Measurements from ENCODE around the gene SYMPK.

The SYMPK gene

DNA sequence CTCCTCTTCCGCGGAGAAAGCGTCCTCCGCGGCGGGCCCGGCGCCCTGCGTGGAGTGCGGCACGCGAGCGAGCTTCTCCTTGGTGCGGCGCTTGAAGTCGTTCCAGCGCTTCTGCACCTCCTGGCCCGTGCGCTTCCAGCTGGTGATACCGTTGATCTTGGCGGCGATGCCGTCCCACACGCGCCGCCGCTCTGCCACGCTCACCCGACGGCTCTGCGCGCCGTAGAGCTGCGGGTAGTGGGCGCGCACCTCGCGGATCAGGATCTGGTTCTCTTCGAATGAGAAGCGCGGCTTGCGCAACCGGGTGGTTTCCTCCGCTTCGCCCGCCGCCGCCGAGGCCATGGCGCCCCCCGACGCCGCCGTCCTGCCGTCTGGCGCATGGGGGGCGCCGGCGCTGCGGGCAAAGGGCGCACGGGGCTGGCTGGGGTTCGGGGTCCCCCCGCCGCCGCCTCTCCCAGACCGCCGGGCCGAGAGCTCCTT is 38.5 kb upstream of the SYMPK start:
- CTCF ChIA-PET, result interaction anchor here (1.3 to 3.4 kb wide), 3 partner anchors 15 to 177 kb away, joined by 3 to 25 read pairs (median 4); no protein-coding TSS in a partner anchor
- peaks cover 9% of the 10 kb centered on the region; the same call in 1 of the 2 replicates for H3K4me1 ChIP-seq (ENCODE audit: control insufficient read depth, insufficient read depth, low read length)
- POLR2A ChIA-PET, result interaction anchor here (2.2 to 3.4 kb wide), 3 partner anchors 15 to 38 kb away, joined by 14 to 46 read pairs (median 25); partner anchors contain the start of genes FOXA3, IRF2BP1 and SYMPK
- H3K27ac ChIP-seq (ENCODE audit: extremely low read depth, low read depth, low read length), result no peak overlapping the region; the same call in 1 of the 2 replicates
- peaks cover 27 to 38% of the 10 kb centered on the region in 2 experiments; a peak in 2 of 3 replicates for H3K36me3 ChIP-seq (ENCODE audit: control insufficient read depth in 2 of 2, insufficient read depth in 1 of 2, low read length in 2 of 2)
- TF ChIP-seq ZNF157 (tag by site-specific recombination; IDR thresholded peaks at IDR 0.05) (no peak), ZNF521 (tag by site-specific recombination; IDR thresholded peaks at IDR 0.05) (no peak), YY2 (tag by site-specific recombination; IDR thresholded peaks at IDR 0.05) (no peak), ZNF626 (tag by site-specific recombination; IDR thresholded peaks at IDR 0.05) (no peak), ZNF585B (tag by site-specific recombination; IDR thresholded peaks at IDR 0.05) (no peak), SP7 (tag by site-specific recombination; IDR thresholded peaks at IDR 0.05) (no peak), ZNF416 (tag by site-specific recombination; IDR thresholded peaks at IDR 0.05) (no peak)
- TF ChIP-seq, protein P1, sequence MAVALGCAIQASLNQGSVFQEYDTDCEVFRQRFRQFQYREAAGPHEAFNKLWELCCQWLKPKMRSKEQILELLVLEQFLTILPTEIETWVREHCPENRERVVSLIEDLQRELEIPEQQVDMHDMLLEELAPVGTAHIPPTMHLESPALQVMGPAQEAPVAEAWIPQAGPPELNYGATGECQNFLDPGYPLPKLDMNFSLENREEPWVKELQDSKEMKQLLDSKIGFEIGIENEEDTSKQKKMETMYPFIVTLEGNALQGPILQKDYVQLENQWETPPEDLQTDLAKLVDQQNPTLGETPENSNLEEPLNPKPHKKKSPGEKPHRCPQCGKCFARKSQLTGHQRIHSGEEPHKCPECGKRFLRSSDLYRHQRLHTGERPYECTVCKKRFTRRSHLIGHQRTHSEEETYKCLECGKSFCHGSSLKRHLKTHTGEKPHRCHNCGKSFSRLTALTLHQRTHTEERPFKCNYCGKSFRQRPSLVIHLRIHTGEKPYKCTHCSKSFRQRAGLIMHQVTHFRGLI (tag by site-specific recombination; IDR thresholded peaks at IDR 0.05), result no peak
- peak overlapping the region; percentile 75 for H3K4me3 ChIP-seq (ENCODE audit: low read depth, low read length)
- no peaks in the 10 kb centered on the region for H3K9me3 ChIP-seq (ENCODE audit: control insufficient read depth, insufficient read depth, low read depth, low read length)

DNA sequence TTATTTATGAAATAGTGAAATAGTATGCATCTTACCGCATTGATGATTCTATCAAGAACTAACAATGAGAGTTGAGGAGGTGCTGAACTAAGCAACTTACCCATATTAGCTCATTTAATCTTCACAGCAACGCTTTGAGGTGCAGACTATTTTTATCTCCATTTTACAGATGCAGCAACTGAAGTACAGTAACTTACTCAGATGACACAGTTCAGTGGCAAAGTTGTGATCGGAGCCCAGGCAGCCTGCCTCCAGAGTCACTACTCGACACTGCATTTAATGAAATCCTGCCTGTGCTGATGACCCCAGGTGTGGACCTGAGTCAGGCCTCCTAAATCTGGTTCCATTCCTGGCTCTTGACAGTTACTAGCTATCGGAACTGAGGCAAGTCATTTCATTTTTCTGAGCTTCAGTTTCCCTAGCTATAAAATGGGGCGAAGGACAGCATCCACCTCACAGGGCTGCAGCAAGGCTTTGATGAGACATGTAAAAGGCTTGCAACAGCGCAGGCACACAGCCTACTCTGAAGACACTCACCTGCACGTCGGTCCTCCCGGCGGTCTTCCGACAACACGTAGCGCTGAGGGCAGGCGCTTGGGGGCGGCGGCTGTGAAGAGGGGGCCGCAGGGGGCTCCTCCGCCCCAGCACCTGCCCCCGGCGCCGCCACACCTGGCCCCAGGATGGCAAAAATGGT is 37.9 kb upstream of the SYMPK start:
- Histone ChIP-seq H3K27ac (ENCODE audit: extremely low read depth, low read depth, low read length) (peak overlapping the region; percentile 17; the same call in 1 of the 2 replicates), H3K9me3 (ENCODE audit: control insufficient read depth, insufficient read depth, low read depth, low read length) (no peaks in the 10 kb centered on the region), H3K36me3 (ENCODE audit: control insufficient read depth in 2 of 2, insufficient read depth in 1 of 2, low read length in 2 of 2) (peaks cover 27 to 43% of the 10 kb centered on the region in 2 experiments; a peak in 2 of 3 replicates), H3K4me3 (ENCODE audit: low read depth, low read length) (no peak overlapping the region), H3K4me1 (ENCODE audit: control insufficient read depth, insufficient read depth, low read length) (peaks cover 9% of the 10 kb centered on the region; the same call in 1 of the 2 replicates)
- POLR2A ChIA-PET, result interaction anchor here (3.0 to 3.4 kb wide), 2 partner anchors 15 to 37 kb away, joined by 25 to 46 read pairs; partner anchors contain the start of genes FOXA3, IRF2BP1 and SYMPK
- TF ChIP-seq, protein P2, sequence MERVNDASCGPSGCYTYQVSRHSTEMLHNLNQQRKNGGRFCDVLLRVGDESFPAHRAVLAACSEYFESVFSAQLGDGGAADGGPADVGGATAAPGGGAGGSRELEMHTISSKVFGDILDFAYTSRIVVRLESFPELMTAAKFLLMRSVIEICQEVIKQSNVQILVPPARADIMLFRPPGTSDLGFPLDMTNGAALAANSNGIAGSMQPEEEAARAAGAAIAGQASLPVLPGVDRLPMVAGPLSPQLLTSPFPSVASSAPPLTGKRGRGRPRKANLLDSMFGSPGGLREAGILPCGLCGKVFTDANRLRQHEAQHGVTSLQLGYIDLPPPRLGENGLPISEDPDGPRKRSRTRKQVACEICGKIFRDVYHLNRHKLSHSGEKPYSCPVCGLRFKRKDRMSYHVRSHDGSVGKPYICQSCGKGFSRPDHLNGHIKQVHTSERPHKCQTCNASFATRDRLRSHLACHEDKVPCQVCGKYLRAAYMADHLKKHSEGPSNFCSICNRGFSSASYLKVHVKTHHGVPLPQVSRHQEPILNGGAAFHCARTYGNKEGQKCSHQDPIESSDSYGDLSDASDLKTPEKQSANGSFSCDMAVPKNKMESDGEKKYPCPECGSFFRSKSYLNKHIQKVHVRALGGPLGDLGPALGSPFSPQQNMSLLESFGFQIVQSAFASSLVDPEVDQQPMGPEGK (tag by site-specific recombination; IDR thresholded peaks at IDR 0.05), result no peak
- TF ChIP-seq PRDM6 (tag by site-specific recombination; IDR thresholded peaks at IDR 0.05), result no peak
- peak; percentile 97 for TF ChIP-seq ZNF664 (tag by site-specific recombination; IDR thresholded peaks at IDR 0.05)
- no peak for TF ChIP-seq ZFP41 (tag by site-specific recombination; IDR thresholded peaks at IDR 0.05; ENCODE audit: borderline replicate concordance)
- TF ChIP-seq ZNF76 (tag by site-specific recombination; IDR thresholded peaks at IDR 0.05; ENCODE audit: borderline replicate concordance, low read depth), result no peak
- CTCF ChIA-PET, result interaction anchor here (0.6 to 3.4 kb wide), 3 partner anchors 14 to 46 kb away, joined by 3 to 25 read pairs (median 3); no protein-coding TSS in a partner anchor

All from HEK293 (cell line).